IMR-90 (cell line): ENCODE measurements around the gene FXYD3.

Experiments used
- CEBPB ChIP-seq: IDR thresholded peaks from 2 replicates; pipeline ENCODE4 v1.6.1; 2012; ENCODE audit warnings: low read depth, low read length, improper control_type of control experiment
- CTCF ChIP-seq: conservative IDR thresholded peaks from 2 replicates; pipeline ENCODE4 v1.5.1; 2012; ENCODE audit warnings: mild to moderate bottlenecking, low read depth, low read length, improper control_type of control experiment
- FOS ChIP-seq: fragments of 150-350 bp; IDR thresholded peaks from 2 replicates; pipeline ENCODE4 v1.6.1; 2016; ENCODE audit warnings: low read depth, low read length
- POLR2A ChIP-seq: IDR thresholded peaks from 2 replicates; pipeline ENCODE4 v1.6.1; 2012; ENCODE audit warnings: mild to moderate bottlenecking, low read depth, low read length

DNA sequence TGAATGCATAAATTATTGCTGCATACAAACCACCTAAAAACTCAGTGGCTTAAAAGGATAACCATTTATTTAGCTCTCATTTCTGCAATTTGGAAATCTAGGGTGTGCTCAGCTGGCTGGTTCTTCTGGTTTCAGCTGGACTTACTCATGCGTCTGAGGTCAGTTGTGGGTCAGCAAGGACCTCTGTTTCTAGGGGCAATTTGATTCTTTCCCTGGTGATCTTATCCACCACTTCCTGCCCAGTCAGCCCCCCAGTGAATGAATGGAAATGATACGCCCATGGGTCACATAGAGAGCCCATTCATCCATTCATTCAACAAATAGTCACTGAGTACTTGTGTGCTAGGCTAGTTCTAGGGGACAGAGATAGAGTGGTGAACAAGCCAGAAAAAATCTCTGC, 48.8 kb downstream of the FXYD3 start:
- TF ChIP-seq CTCF (no peak), POLR2A (no peak), FOS (no peak), CEBPB (no peak)
